ENCODE results near the gene P4HA3. TPM values are rescaled to one million over a fixed set of nuclear protein-coding genes. Genes with fewer than 3 reads are reported as not detected.

The P4HA3 gene
- total and polyA plus RNA-seq, 5 donors = 0.07 to 0.72 (median 0.21) TPM; not detected in 2

GRCh38 chr11:74262725-74263124 lies 48.7 kb downstream of the P4HA3 start:
- ATAC-seq (no peak), DNase-seq (no peak)
- Histone ChIP-seq H3K4me1 (ENCODE audit: control insufficient read depth, insufficient read depth, low read length) (no peaks in the 10 kb centered on the region), H3K4me3 (ENCODE audit: low read length) (no peak overlapping the region), H3K27ac (ENCODE audit: low read length) (no peak overlapping the region), H3K9me3 (ENCODE audit: control insufficient read depth, low read length) (no peaks in the 10 kb centered on the region), H3K27me3 (ENCODE audit: control insufficient read depth, insufficient read depth) (no peaks in the 10 kb centered on the region)
- WGBS = 85% methylated on average over 2 of the region's 2 CpGs
- intact Hi-C loops (cut with DNase I) = no loop called here

- peak; percentile 80 to 89 for ATAC-seq
- intact Hi-C loops (cut with DNase I) = loop anchor here (2.0 to 10.0 kb wide), 4 partner anchors 57 to 317 kb away; partner anchors contain the start of gene P4HA3 (in 1 of the 4)
- no peak overlapping the region for H3K4me3 ChIP-seq (ENCODE audit: low read length)
- H3K27ac ChIP-seq (ENCODE audit: low read length) = no peak overlapping the region
- DNase-seq = peak; percentile 68 to 81 (median 78)
- H3K4me1 ChIP-seq (ENCODE audit: control insufficient read depth, insufficient read depth, low read length) = no peaks in the 10 kb centered on the region
- H3K9me3 ChIP-seq (ENCODE audit: control insufficient read depth, low read length) = no peaks in the 10 kb centered on the region
- no peaks in the 10 kb centered on the region for H3K27me3 ChIP-seq (ENCODE audit: control insufficient read depth, insufficient read depth)
- 39% methylated on average over 4 of the region's 4 CpGs for WGBS
These were observed 53.4 kb downstream of the P4HA3 start for GRCh38 chr11:74257959-74258553.

GRCh38 chr11:74256378-74257133 lies 54.9 kb downstream of the P4HA3 start:
- intact Hi-C loops (cut with DNase I) = loop anchor here (2.0 to 10.0 kb wide), 4 partner anchors 58 to 318 kb away; partner anchors contain the start of gene P4HA3 (in 1 of the 4)
- ATAC-seq (no peak), DNase-seq (no peak)
- 81% methylated on average over 5 of the region's 5 CpGs for WGBS
- H3K9me3 ChIP-seq (ENCODE audit: control insufficient read depth, low read length) = no peaks in the 10 kb centered on the region
- H3K27ac ChIP-seq (ENCODE audit: low read length) = no peak overlapping the region
- H3K4me1 ChIP-seq (ENCODE audit: control insufficient read depth, insufficient read depth, low read length) = no peaks in the 10 kb centered on the region
- no peaks in the 10 kb centered on the region for H3K27me3 ChIP-seq (ENCODE audit: control insufficient read depth, insufficient read depth)
- H3K4me3 ChIP-seq (ENCODE audit: low read length) = no peak overlapping the region

- Histone ChIP-seq H3K4me3 (ENCODE audit: low read length) (no peak overlapping the region), H3K27ac (ENCODE audit: low read length) (no peak overlapping the region), H3K27me3 (ENCODE audit: control insufficient read depth, insufficient read depth) (no peaks in the 10 kb centered on the region), H3K9me3 (ENCODE audit: control insufficient read depth, low read length) (no peaks in the 10 kb centered on the region), H3K4me1 (ENCODE audit: control insufficient read depth, insufficient read depth, low read length) (no peaks in the 10 kb centered on the region)
- intact Hi-C loops (cut with DNase I) = loop anchor here (2.0 to 10.0 kb wide), 4 partner anchors 59 to 319 kb away; partner anchors contain the start of gene P4HA3 (in 1 of the 4)
- WGBS = 43% methylated on average over 5 of the region's 5 CpGs
- peak; percentile 44 to 71 for ATAC-seq
- peak in 2 of 3 donors; percentile 18 to 68 for DNase-seq
These were observed 55.6 kb downstream of the P4HA3 start for GRCh38 chr11:74255741-74256375.

- DNase-seq (no peak), ATAC-seq (no peak)
- H3K9me3 ChIP-seq (ENCODE audit: control insufficient read depth, low read length) = no peaks in the 10 kb centered on the region
- no peak overlapping the region for H3K27ac ChIP-seq (ENCODE audit: low read length)
- H3K27me3 ChIP-seq (ENCODE audit: control insufficient read depth, insufficient read depth) = no peaks in the 10 kb centered on the region
- 84% methylated on average over 8 of the region's 8 CpGs for WGBS
- no peak overlapping the region for H3K4me3 ChIP-seq (ENCODE audit: low read length)
- no peaks in the 10 kb centered on the region for H3K4me1 ChIP-seq (ENCODE audit: control insufficient read depth, insufficient read depth, low read length)
- intact Hi-C loops (cut with DNase I) = loop anchor here in 3 of 4 donors (10.0 kb wide), 2 partner anchors 61 to 321 kb away; partner anchors contain the start of gene P4HA3 (in 1 of the 3)
These were observed 58.1 kb downstream of the P4HA3 start for GRCh38 chr11:74253361-74253760.

GRCh38 chr11:74249496-74249895 lies 61.9 kb downstream of the P4HA3 start:
- DNase-seq (no peak), ATAC-seq (no peak)
- intact Hi-C loops (cut with DNase I) = no loop called here
- H3K27me3 ChIP-seq (ENCODE audit: control insufficient read depth, insufficient read depth) = no peaks in the 10 kb centered on the region
- no peaks in the 10 kb centered on the region for H3K9me3 ChIP-seq (ENCODE audit: control insufficient read depth, low read length)
- H3K4me3 ChIP-seq (ENCODE audit: low read length) = no peak overlapping the region
- no peaks in the 10 kb centered on the region for H3K4me1 ChIP-seq (ENCODE audit: control insufficient read depth, insufficient read depth, low read length)
- WGBS = 95% methylated on average over 2 of the region's 2 CpGs
- no peak overlapping the region for H3K27ac ChIP-seq (ENCODE audit: low read length)

DNA sequence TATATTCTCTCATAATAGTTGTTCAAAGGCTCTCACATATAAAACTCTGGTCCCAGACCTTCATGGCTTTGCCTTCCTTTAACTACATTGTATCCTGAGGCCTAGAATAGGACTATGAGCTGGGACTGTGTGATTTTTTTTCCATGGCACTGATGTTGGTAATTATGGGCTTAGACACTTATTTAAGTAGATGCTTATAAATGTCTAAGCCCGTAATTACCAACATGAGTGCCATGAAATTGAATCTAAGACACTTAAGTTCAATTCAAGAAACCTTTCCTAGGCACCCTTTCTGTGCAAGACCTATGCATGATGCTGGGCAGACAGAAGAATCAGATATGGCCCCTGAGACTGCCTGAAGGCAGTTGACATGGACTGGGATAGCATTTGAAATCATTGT lies 63.0 kb downstream of the P4HA3 start:
- no peak for ATAC-seq
- no peak for DNase-seq
- Histone ChIP-seq H3K27ac (ENCODE audit: low read length) (no peak overlapping the region), H3K27me3 (ENCODE audit: control insufficient read depth, insufficient read depth) (no peaks in the 10 kb centered on the region), H3K4me3 (ENCODE audit: low read length) (no peak overlapping the region), H3K4me1 (ENCODE audit: control insufficient read depth, insufficient read depth, low read length) (no peaks in the 10 kb centered on the region), H3K9me3 (ENCODE audit: control insufficient read depth, low read length) (no peaks in the 10 kb centered on the region)
- WGBS = 97% methylated on average over 1 of the region's 1 CpG
- intact Hi-C loops (cut with DNase I) = no loop called here

- ATAC-seq (no peak), DNase-seq (no peak)
- Histone ChIP-seq H3K9me3 (ENCODE audit: control insufficient read depth, low read length) (no peaks in the 10 kb centered on the region), H3K27ac (ENCODE audit: low read length) (no peak overlapping the region), H3K27me3 (ENCODE audit: control insufficient read depth, insufficient read depth) (no peaks in the 10 kb centered on the region), H3K4me3 (ENCODE audit: low read length) (no peak overlapping the region), H3K4me1 (ENCODE audit: control insufficient read depth, insufficient read depth, low read length) (no peaks in the 10 kb centered on the region)
- intact Hi-C loops (cut with DNase I) = no loop called here
- 49% methylated on average over 1 of the region's 1 CpG for WGBS
These were observed 73.2 kb downstream of the P4HA3 start for GRCh38 chr11:74238243-74238642.

DNA sequence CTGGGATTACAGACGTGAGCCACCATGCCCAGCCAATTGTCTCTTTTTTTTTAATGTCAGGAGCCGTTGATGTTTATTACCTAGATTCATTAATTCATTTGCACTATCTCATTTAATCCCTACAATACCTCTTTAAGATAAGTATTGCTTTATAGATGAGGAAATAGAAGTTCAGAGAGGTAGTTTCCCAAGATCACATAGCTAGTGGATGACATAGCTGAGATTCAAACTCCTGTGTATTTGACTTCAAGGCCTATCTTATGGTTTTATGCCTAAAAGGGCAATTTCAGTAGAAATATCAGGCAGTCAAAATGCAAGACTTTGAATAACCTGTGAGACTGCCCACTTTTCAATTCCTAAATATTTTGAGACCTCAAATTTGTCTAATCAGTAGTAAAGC lies 73.9 kb downstream of the P4HA3 start:
- no peaks in the 10 kb centered on the region for H3K9me3 ChIP-seq (ENCODE audit: control insufficient read depth, low read length)
- intact Hi-C loops (cut with DNase I) = no loop called here
- H3K27me3 ChIP-seq (ENCODE audit: control insufficient read depth, insufficient read depth) = no peaks in the 10 kb centered on the region
- no peak overlapping the region for H3K27ac ChIP-seq (ENCODE audit: low read length)
- 78% methylated on average over 2 of the region's 2 CpGs for WGBS
- no peak overlapping the region for H3K4me3 ChIP-seq (ENCODE audit: low read length)
- no peaks in the 10 kb centered on the region for H3K4me1 ChIP-seq (ENCODE audit: control insufficient read depth, insufficient read depth, low read length)
- DNase-seq (no peak), ATAC-seq (no peak)

- intact Hi-C loops (cut with DNase I) = no loop called here
- peak overlapping the region; percentile 72 for H3K27ac ChIP-seq (ENCODE audit: low read length)
- no peak for ATAC-seq
- no peaks in the 10 kb centered on the region for H3K27me3 ChIP-seq (ENCODE audit: control insufficient read depth, insufficient read depth)
- no peaks in the 10 kb centered on the region for H3K9me3 ChIP-seq (ENCODE audit: control insufficient read depth, low read length)
- no peaks in the 10 kb centered on the region for H3K4me1 ChIP-seq (ENCODE audit: control insufficient read depth, insufficient read depth, low read length)
- no peak overlapping the region for H3K4me3 ChIP-seq (ENCODE audit: low read length)
- no peak for DNase-seq
- whole genome bisulfite sequencing = 67% methylated on average over 4 of the region's 4 CpGs
These were observed 76.3 kb downstream of the P4HA3 start for GRCh38 chr11:74235121-74235520.

- ATAC-seq (no peak), DNase-seq (no peak)
- Histone ChIP-seq H3K4me1 (ENCODE audit: control insufficient read depth, insufficient read depth, low read length) (no peaks in the 10 kb centered on the region), H3K4me3 (ENCODE audit: low read length) (no peak overlapping the region), H3K9me3 (ENCODE audit: control insufficient read depth, low read length) (no peaks in the 10 kb centered on the region), H3K27ac (ENCODE audit: low read length) (no peak overlapping the region), H3K27me3 (ENCODE audit: control insufficient read depth, insufficient read depth) (no peaks in the 10 kb centered on the region)
- intact Hi-C loops (cut with DNase I) = no loop called here
- WGBS = 97% methylated on average over 3 of the region's 3 CpGs
These were observed 77.8 kb downstream of the P4HA3 start for GRCh38 chr11:74233683-74234082.
